Hepatocyte (in vitro differentiated cells): ENCODE data around the gene PDE4B. TPM values are rescaled to one million over a fixed set of nuclear protein-coding genes. Genes with fewer than 3 reads are reported as not detected.

ENCODE experiments used
- DNase-seq: peaks from one replicate; pipeline ENCODE4 v3.0.0-alpha.2; 2016; ENCODE audit warnings: low spot score
- H2AFZ ChIP-seq: fragments of 200-600 bp; sonication (generic); 2 replicates; pipeline ENCODE4 v1.6.0; 2016; ENCODE audit warnings: antibody characterized with exemption, mild to moderate bottlenecking
- H3K27ac ChIP-seq: fragments of 200-600 bp; sonication (generic); 2 replicates; pipeline ENCODE4 v1.5.1; 2016; ENCODE audit warnings: mild to moderate bottlenecking
- H3K27me3 ChIP-seq: fragments of 200-600 bp; sonication (generic); 2 replicates; pipeline ENCODE4 v1.6.1; 2016
- H3K36me3 ChIP-seq: fragments of 200-600 bp; sonication (generic); replicated peaks from 2 replicates; pipeline ENCODE4 v1.5.1; 2016; ENCODE audit warnings: low read depth; ENCODE audit not compliant: insufficient read depth
- H3K4me1 ChIP-seq: fragments of 200-600 bp; sonication (generic); 2 replicates; pipeline ENCODE4 v1.5.1; 2016; ENCODE audit warnings: mild to moderate bottlenecking, moderate library complexity; ENCODE audit not compliant: insufficient read depth
- H3K4me2 ChIP-seq: fragments of 200-600 bp; sonication (generic); 2 replicates; pipeline ENCODE4 v1.6.0; 2016
- H3K4me3 ChIP-seq: fragments of 200-600 bp; sonication (generic); 2 replicates; pipeline ENCODE4 v1.5.1; 2016; ENCODE audit warnings: mild to moderate bottlenecking
- H3K79me2 ChIP-seq: fragments of 200-600 bp; sonication (generic); 2 replicates; pipeline ENCODE4 v1.6.0; 2017; ENCODE audit warnings: mild to moderate bottlenecking
- H3K9me2 ChIP-seq: fragments of 200-600 bp; sonication (generic); replicated peaks from 2 replicates; pipeline ENCODE4 v1.6.0; 2017; ENCODE audit warnings: mild to moderate bottlenecking; ENCODE audit not compliant: insufficient read depth
- H3K9me3 ChIP-seq: fragments of 200-600 bp; sonication (generic); 2 replicates; pipeline ENCODE4 v1.5.1; 2016; ENCODE audit warnings: low read depth, mild to moderate bottlenecking
- H4K20me1 ChIP-seq: fragments of 200-600 bp; sonication (generic); 2 replicates; pipeline ENCODE4 v1.6.0; 2016; ENCODE audit warnings: mild to moderate bottlenecking; ENCODE audit not compliant: insufficient read depth, poor library complexity, severe bottlenecking
- CTCF ChIP-seq: fragments of 200-600 bp; sonication (generic); IDR thresholded peaks from 2 replicates; pipeline ENCODE4 v1.5.1; 2016; ENCODE audit warnings: antibody characterized with exemption, mild to moderate bottlenecking; ENCODE audit not compliant: poor library complexity
- EZH2 ChIP-seq: fragments of 200-600 bp; sonication (generic); IDR thresholded peaks from 2 replicates; pipeline ENCODE4 v1.6.1; 2016; ENCODE audit warnings: antibody characterized with exemption, mild to moderate bottlenecking, borderline replicate concordance
- EZH2phosphoT487 ChIP-seq: fragments of 200-600 bp; sonication (generic); IDR thresholded peaks from one replicate; pipeline ENCODE4 v1.6.1; 2018; ENCODE audit warnings: antibody characterized with exemption, mild to moderate bottlenecking, low read depth, moderate library complexity; ENCODE audit not compliant: unreplicated experiment, severe bottlenecking
- WGBS: methylation state at CpG from one replicate; pipeline ENCODE4 v1.1.6; 2016; ENCODE audit warnings: low lambda C conversion rate; ENCODE audit errors: missing lambda C conversion rate; 5-methylcytosine and 5-hydroxymethylcytosine counted together
- polyA plus RNA-seq: library from polyadenylated mRNA; unstranded; fragments of >200 nt; fragmentation: Nextera tagmentation; extraction: Ambion mirVana; gene quantifications from 2 replicates; pipeline ENCODE4 v1.2.1, GENCODE V29; 2016
- total RNA-seq: library from RNA; depleted of rRNA; stranded (reverse); fragments of >200 nt; gene quantifications from 2 replicates; pipeline ENCODE4 v1.2.3, GENCODE V29; 2014

PDE4B gene
- total and polyA plus RNA-seq, 2 experiments from 2014 or later: 1.8 to 3.4 TPM

DNA sequence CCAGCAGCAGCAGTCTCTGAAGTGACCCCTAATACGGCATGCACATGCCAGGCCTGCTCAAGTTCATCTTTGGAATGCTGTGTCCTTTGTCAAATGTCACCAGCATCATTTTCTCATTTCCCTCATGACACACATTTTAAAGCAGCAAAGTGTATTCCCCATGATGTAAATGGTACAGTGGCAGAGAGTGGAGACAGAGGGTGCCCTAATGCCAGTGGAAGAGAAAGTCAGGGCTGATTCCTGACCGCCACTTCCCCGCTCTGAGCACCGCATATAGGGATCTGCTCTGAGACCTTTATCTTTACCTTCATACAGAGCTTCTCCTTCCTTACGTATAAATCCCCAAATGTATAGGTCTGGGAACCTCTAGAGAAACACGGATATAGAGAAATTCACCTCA, 518.9 kb downstream of the PDE4B start:
- Histone ChIP-seq H3K4me1 (no peaks in the 10 kb centered on the region), H3K27me3 (no peaks in the 10 kb centered on the region), H3K4me2 (no peak overlapping the region), H3K9me3 (no peaks in the 10 kb centered on the region), H3K79me2 (no peaks in the 10 kb centered on the region), H4K20me1 (no peaks in the 10 kb centered on the region), H2AFZ (no peak overlapping the region), H3K36me3 (no peaks in the 10 kb centered on the region), H3K4me3 (no peak overlapping the region), H3K9me2 (no peaks in the 10 kb centered on the region), H3K27ac (no peak overlapping the region)
- 97% methylated on average over 6 of the region's 6 CpGs for WGBS
- no peak for DNase-seq
- TF ChIP-seq EZH2 (no peak), CTCF (no peak)

DNA sequence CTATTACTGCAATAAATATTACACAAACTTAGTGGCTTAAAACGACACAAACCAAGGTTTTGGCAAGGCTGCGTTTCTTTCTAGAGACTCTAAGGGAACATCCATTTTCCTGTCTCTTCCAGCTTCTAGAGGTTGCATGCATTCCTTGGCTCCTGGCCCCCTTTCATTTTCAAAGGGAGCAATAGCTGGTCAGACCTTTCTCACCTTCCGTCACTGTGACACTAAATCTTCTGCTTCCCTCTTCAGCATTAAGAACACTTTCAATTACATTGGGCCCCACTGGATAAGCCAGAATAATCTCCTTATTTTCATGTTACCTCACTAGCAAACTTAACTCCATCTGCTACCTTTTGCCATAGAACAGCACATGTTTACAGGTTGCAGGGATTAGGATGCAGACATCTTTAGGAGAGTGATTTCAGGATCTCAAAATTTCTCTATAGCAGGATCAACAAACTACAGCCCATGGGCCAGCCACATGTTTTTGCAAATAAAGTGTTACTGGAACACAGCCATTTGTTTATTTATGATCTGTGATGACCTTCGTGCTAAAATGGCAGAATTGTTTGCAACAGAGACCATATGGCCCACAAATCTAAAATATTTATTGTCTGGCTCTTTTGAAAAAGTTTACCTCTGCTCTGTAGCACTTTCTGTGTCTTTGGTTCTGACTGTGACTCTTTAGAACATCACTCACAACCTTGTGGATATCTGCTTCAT, 519.7 kb downstream of the PDE4B start:
- Histone ChIP-seq H3K36me3 (no peaks in the 10 kb centered on the region), H3K4me1 (no peaks in the 10 kb centered on the region), H2AFZ (no peak overlapping the region), H3K27me3 (no peaks in the 10 kb centered on the region), H4K20me1 (no peaks in the 10 kb centered on the region), H3K9me3 (no peaks in the 10 kb centered on the region), H3K27ac (no peak overlapping the region), H3K4me2 (no peak overlapping the region), H3K9me2 (no peaks in the 10 kb centered on the region), H3K79me2 (no peaks in the 10 kb centered on the region), H3K4me3 (no peak overlapping the region)
- TF ChIP-seq CTCF: no peak
- no peak for TF ChIP-seq EZH2phosphoT487
- TF ChIP-seq EZH2: no peak
- WGBS: 78% methylated on average over 4 of the region's 4 CpGs
- no peak for DNase-seq

- H4K20me1 ChIP-seq: no peaks in the 10 kb centered on the region
- H3K36me3 ChIP-seq: no peaks in the 10 kb centered on the region
- H3K27me3 ChIP-seq: no peaks in the 10 kb centered on the region
- TF ChIP-seq EZH2: no peak
- no peak for TF ChIP-seq EZH2phosphoT487
- TF ChIP-seq CTCF: no peak
- no peak overlapping the region for H2AFZ ChIP-seq
- no peaks in the 10 kb centered on the region for H3K9me2 ChIP-seq
- no peak overlapping the region for H3K4me2 ChIP-seq
- no peaks in the 10 kb centered on the region for H3K79me2 ChIP-seq
- no peaks in the 10 kb centered on the region for H3K9me3 ChIP-seq
- DNase-seq: no peak
- no peaks in the 10 kb centered on the region for H3K4me1 ChIP-seq
- no peak overlapping the region for H3K27ac ChIP-seq
- H3K4me3 ChIP-seq: no peak overlapping the region
Measured at GRCh38 chr1:66313429-66313828, 520.7 kb downstream of the PDE4B start.

DNA sequence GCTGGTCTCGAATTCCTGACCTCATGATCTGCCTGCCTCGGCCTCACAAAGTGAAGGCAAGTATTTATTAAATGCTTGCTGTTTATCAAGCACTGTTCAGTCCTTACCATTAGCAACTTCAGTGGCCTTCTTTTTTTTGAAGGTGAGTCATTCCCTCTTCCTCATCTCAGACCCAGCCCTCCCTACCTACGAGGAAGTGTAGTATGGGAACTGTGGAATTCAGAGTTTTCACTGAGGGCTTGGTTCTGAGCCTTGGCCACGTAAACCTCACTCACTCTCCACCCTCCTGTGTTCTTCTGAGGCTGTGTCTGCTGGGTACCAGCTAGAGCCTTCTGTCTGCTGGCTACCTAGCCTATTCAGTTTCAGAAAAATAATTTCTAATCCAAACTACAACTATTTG, 523.0 kb downstream of the PDE4B start:
- DNase-seq: peak; percentile 20
- no peak overlapping the region for H3K27ac ChIP-seq
- no peaks in the 10 kb centered on the region for H3K9me2 ChIP-seq
- H3K79me2 ChIP-seq: no peaks in the 10 kb centered on the region
- no peaks in the 10 kb centered on the region for H3K4me1 ChIP-seq
- H2AFZ ChIP-seq: no peak overlapping the region
- H3K4me3 ChIP-seq: no peak overlapping the region
- H3K4me2 ChIP-seq: no peak overlapping the region
- no peaks in the 10 kb centered on the region for H3K36me3 ChIP-seq
- no peaks in the 10 kb centered on the region for H3K9me3 ChIP-seq
- H3K27me3 ChIP-seq: no peaks in the 10 kb centered on the region
- 68% methylated on average over 4 of the region's 4 CpGs for WGBS
- H4K20me1 ChIP-seq: no peaks in the 10 kb centered on the region
- TF ChIP-seq EZH2 (no peak), EZH2phosphoT487 (no peak), CTCF (no peak)
